ENCODE data around the gene INKA2.
"Not testable (repeated sequence)": the region's sequence is repeated elsewhere in the genome, so short reads cannot be mapped to it uniquely, and the experiment has no call there.

Gene INKA2

GRCh38 chr1:111749628-111750027 is 10.4 kb upstream of the INKA2 start:
- H3K4me2 ChIP-seq (ENCODE audit: low read length) = no peak overlapping the region
- no peaks in the 10 kb centered on the region for H3K36me3 ChIP-seq (ENCODE audit: insufficient read depth, low read length)
- H3K9ac ChIP-seq (ENCODE audit: low read depth, low read length) = no peak overlapping the region
- H3K27me3 ChIP-seq (ENCODE audit: control insufficient read depth, insufficient read depth, low read length) = peaks cover 9% of the 10 kb centered on the region
- H3K9me3 ChIP-seq (replicated peaks; ENCODE audit: low read length) = no peaks in the 10 kb centered on the region
- H3K4me1 ChIP-seq (ENCODE audit: control insufficient read depth, insufficient read depth, low read length) = peaks cover 5% of the 10 kb centered on the region
- no peak overlapping the region for H3K4me3 ChIP-seq (ENCODE audit: low read length)

GRCh38 chr1:111747947-111748346 is 8.8 kb upstream of the INKA2 start:
- Histone ChIP-seq H3K9me3 (replicated peaks; ENCODE audit: low read length) (no peaks in the 10 kb centered on the region), H3K9ac (ENCODE audit: low read depth, low read length) (no peak overlapping the region), H3K36me3 (ENCODE audit: insufficient read depth, low read length) (no peaks in the 10 kb centered on the region), H3K27me3 (ENCODE audit: control insufficient read depth, insufficient read depth, low read length) (peaks cover 9% of the 10 kb centered on the region), H3K4me3 (ENCODE audit: low read length) (no peak overlapping the region), H3K4me2 (ENCODE audit: low read length) (no peak overlapping the region), H3K4me1 (ENCODE audit: control insufficient read depth, insufficient read depth, low read length) (no peaks in the 10 kb centered on the region)

GRCh38 chr1:111747282-111747734 is 8.1 kb upstream of the INKA2 start:
- Histone ChIP-seq H3K9ac (ENCODE audit: low read depth, low read length) (no peak overlapping the region), H3K27me3 (ENCODE audit: control insufficient read depth, insufficient read depth, low read length) (peaks cover 12% of the 10 kb centered on the region), H3K4me1 (ENCODE audit: control insufficient read depth, insufficient read depth, low read length) (no peaks in the 10 kb centered on the region), H3K4me2 (ENCODE audit: low read length) (no peak overlapping the region), H3K36me3 (ENCODE audit: insufficient read depth, low read length) (no peaks in the 10 kb centered on the region), H3K9me3 (replicated peaks; ENCODE audit: low read length) (no peaks in the 10 kb centered on the region), H3K4me3 (ENCODE audit: low read length) (no peak overlapping the region)

GRCh38 chr1:111746614-111746999 is 7.4 kb upstream of the INKA2 start:
- Histone ChIP-seq H3K36me3 (ENCODE audit: insufficient read depth, low read length) (no peaks in the 10 kb centered on the region), H3K4me1 (ENCODE audit: control insufficient read depth, insufficient read depth, low read length) (no peaks in the 10 kb centered on the region), H3K4me2 (ENCODE audit: low read length) (no peak overlapping the region), H3K9me3 (replicated peaks; ENCODE audit: low read length) (no peaks in the 10 kb centered on the region), H3K4me3 (ENCODE audit: low read length) (no peak overlapping the region), H3K27me3 (ENCODE audit: control insufficient read depth, insufficient read depth, low read length) (peaks cover 12% of the 10 kb centered on the region), H3K9ac (ENCODE audit: low read depth, low read length) (no peak overlapping the region)

GRCh38 chr1:111745675-111746613 is 6.7 kb upstream of the INKA2 start:
- H3K4me3 ChIP-seq (ENCODE audit: low read length) = no peak overlapping the region
- no peak overlapping the region for H3K9ac ChIP-seq (ENCODE audit: low read depth, low read length)
- no peaks in the 10 kb centered on the region for H3K4me1 ChIP-seq (ENCODE audit: control insufficient read depth, insufficient read depth, low read length)
- H3K4me2 ChIP-seq (ENCODE audit: low read length) = no peak overlapping the region
- H3K27me3 ChIP-seq (ENCODE audit: control insufficient read depth, insufficient read depth, low read length) = peaks cover 15% of the 10 kb centered on the region
- no peaks in the 10 kb centered on the region for H3K9me3 ChIP-seq (replicated peaks; ENCODE audit: low read length)
- no peaks in the 10 kb centered on the region for H3K36me3 ChIP-seq (ENCODE audit: insufficient read depth, low read length)

- Histone ChIP-seq H3K27me3 (ENCODE audit: control insufficient read depth, insufficient read depth, low read length) (peaks cover 6% of the 10 kb centered on the region), H3K36me3 (ENCODE audit: insufficient read depth, low read length) (no peaks in the 10 kb centered on the region), H3K4me1 (ENCODE audit: control insufficient read depth, insufficient read depth, low read length) (peaks cover 14% of the 10 kb centered on the region), H3K4me3 (ENCODE audit: low read length) (no peak overlapping the region), H3K9ac (ENCODE audit: low read depth, low read length) (no peak overlapping the region), H3K4me2 (ENCODE audit: low read length) (no peak overlapping the region), H3K9me3 (replicated peaks; ENCODE audit: low read length) (no peaks in the 10 kb centered on the region)
These were observed 4.5 kb upstream of the INKA2 start for GRCh38 chr1:111743679-111744101.

- Histone ChIP-seq H3K9ac (ENCODE audit: low read depth, low read length) (no peak overlapping the region), H3K4me1 (ENCODE audit: control insufficient read depth, insufficient read depth, low read length) (peaks cover 20% of the 10 kb centered on the region), H3K9me3 (replicated peaks; ENCODE audit: low read length) (no peaks in the 10 kb centered on the region), H3K4me2 (ENCODE audit: low read length) (no peak overlapping the region), H3K27me3 (ENCODE audit: control insufficient read depth, insufficient read depth, low read length) (peaks cover 6% of the 10 kb centered on the region), H3K4me3 (ENCODE audit: low read length) (no peak overlapping the region), H3K36me3 (ENCODE audit: insufficient read depth, low read length) (no peaks in the 10 kb centered on the region)
These were observed 3.8 kb upstream of the INKA2 start for GRCh38 chr1:111742938-111743549.

- H3K4me1 ChIP-seq (ENCODE audit: control insufficient read depth, insufficient read depth, low read length) = peaks cover 28% of the 10 kb centered on the region
- not testable (repeated sequence) for H3K9me3 ChIP-seq (replicated peaks; ENCODE audit: low read length); H3K9ac ChIP-seq (ENCODE audit: low read depth, low read length); H3K4me3 ChIP-seq (ENCODE audit: low read length); H3K27me3 ChIP-seq (ENCODE audit: control insufficient read depth, insufficient read depth, low read length); H3K4me2 ChIP-seq (ENCODE audit: low read length); H3K36me3 ChIP-seq (ENCODE audit: insufficient read depth, low read length)
These were observed 3.1 kb upstream of the INKA2 start for GRCh38 chr1:111742292-111742691.

GRCh38 chr1:111739925-111740765 is 950 bp upstream of the INKA2 start:
- Histone ChIP-seq H3K27me3 (ENCODE audit: control insufficient read depth, insufficient read depth, low read length) (peaks cover 6% of the 10 kb centered on the region), H3K9ac (ENCODE audit: low read depth, low read length) (peak overlapping the region; percentile 61), H3K9me3 (replicated peaks; ENCODE audit: low read length) (no peaks in the 10 kb centered on the region), H3K4me2 (ENCODE audit: low read length) (peak overlapping the region; percentile 92), H3K4me3 (ENCODE audit: low read length) (peak overlapping the region; percentile 72), H3K4me1 (ENCODE audit: control insufficient read depth, insufficient read depth, low read length) (peaks cover 40% of the 10 kb centered on the region), H3K36me3 (ENCODE audit: insufficient read depth, low read length) (no peaks in the 10 kb centered on the region)

- peaks cover 6% of the 10 kb centered on the region for H3K27me3 ChIP-seq (ENCODE audit: control insufficient read depth, insufficient read depth, low read length)
- peak overlapping the region; percentile 72 for H3K4me3 ChIP-seq (ENCODE audit: low read length)
- peaks cover 52% of the 10 kb centered on the region for H3K4me1 ChIP-seq (ENCODE audit: control insufficient read depth, insufficient read depth, low read length)
- peak overlapping the region; percentile 92 for H3K4me2 ChIP-seq (ENCODE audit: low read length)
- no peaks in the 10 kb centered on the region for H3K9me3 ChIP-seq (replicated peaks; ENCODE audit: low read length)
- peak overlapping the region; percentile 76 for H3K9ac ChIP-seq (ENCODE audit: low read depth, low read length)
- no peaks in the 10 kb centered on the region for H3K36me3 ChIP-seq (ENCODE audit: insufficient read depth, low read length)
These were observed 580 bp downstream of the INKA2 start for GRCh38 chr1:111738436-111739193.

- Histone ChIP-seq H3K4me3 (ENCODE audit: low read length) (peak overlapping the region; percentile 72), H3K27me3 (ENCODE audit: control insufficient read depth, insufficient read depth, low read length) (peaks cover 6% of the 10 kb centered on the region), H3K4me1 (ENCODE audit: control insufficient read depth, insufficient read depth, low read length) (peaks cover 57% of the 10 kb centered on the region), H3K36me3 (ENCODE audit: insufficient read depth, low read length) (no peaks in the 10 kb centered on the region), H3K4me2 (ENCODE audit: low read length) (peak overlapping the region; percentile 92), H3K9ac (ENCODE audit: low read depth, low read length) (peak overlapping the region; percentile 76), H3K9me3 (replicated peaks; ENCODE audit: low read length) (no peaks in the 10 kb centered on the region)
These were observed 1.1 kb downstream of the INKA2 start for GRCh38 chr1:111738133-111738435.

All from skeletal muscle satellite cell (primary cell).